GM11168 (cell line): ENCODE data around the gene INSR.
"Not testable (repeated sequence)": the region's sequence is repeated elsewhere in the genome, so short reads cannot be mapped to it uniquely, and the experiment has no call there.

Source experiments
- in situ Hi-C: fragments of 300-500 bp; cut with MboI; formaldehyde crosslinking; loops from one replicate; pipeline ENCODE4 v1.12.0; 2022; ENCODE audit warnings: low sequenced_read_pairs; ENCODE audit not compliant: unreplicated experiment

Gene INSR

DNA sequence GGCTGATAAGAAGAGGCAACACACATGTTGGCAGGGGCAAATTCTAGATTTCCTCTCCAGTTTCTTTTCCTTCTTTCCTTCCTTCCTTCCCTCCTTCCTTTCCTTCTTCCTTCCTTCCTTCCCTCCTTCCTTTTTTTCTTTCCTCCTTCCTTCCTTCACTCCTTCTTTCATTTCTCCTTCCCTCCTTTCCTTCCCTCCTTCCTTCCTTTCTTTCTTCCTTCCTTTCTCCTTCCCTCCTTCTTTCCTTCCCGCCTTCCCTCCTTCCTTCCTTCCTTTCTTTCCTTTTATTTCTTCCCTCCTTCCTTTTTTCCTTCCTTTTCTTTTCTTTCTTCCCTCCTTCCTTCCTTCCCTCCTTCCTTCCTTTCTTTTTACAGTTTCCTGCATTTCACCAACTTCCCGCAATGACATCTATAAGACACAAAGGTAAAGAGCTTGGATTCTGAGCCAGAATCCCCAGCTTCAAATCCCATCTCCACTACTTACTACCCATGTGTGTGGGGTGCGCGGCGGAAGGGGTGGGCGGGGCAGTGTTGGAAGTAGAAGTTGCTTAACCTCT is 35.3 kb downstream of the INSR start:
- in situ Hi-C loops, result no loop called here

DNA sequence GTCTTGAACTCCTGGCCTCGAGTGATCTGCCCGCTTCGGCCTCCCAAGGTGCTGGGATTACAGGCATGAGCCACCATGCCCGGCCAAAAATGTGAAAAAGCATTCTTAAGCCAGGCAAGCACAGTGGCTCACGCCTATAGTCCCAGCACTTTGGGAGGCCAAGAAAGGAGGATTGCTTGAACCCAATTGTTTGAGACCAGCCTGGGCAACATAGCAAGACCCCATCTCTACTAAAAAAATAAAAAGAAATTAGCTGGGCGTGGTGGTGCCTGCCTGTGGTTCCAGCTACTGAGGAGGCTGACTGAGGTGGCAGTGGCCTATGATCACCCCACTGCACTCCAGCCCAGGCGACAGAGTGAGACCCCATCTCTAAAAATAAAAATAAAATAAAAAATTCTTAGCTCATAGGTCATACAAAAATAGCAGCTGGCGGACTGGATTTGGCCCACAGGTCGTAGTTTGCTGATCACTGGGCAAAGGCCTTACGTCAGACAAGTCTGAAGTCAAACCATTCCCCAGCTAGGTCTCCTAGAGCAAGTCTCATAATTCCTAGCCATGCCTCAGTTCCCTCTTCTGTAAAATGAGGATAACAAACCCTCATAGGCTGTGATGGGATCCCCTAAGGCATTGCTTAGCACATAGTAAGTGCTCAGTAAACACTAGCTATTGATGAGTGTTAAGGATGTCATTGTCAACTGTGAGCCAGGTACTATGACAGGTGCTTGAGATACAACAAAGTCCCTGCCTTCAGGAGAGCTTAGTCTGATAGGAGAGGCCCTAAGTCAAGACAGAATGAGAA is 36.0 kb downstream of the INSR start:
- in situ Hi-C loops, result no loop called here

DNA sequence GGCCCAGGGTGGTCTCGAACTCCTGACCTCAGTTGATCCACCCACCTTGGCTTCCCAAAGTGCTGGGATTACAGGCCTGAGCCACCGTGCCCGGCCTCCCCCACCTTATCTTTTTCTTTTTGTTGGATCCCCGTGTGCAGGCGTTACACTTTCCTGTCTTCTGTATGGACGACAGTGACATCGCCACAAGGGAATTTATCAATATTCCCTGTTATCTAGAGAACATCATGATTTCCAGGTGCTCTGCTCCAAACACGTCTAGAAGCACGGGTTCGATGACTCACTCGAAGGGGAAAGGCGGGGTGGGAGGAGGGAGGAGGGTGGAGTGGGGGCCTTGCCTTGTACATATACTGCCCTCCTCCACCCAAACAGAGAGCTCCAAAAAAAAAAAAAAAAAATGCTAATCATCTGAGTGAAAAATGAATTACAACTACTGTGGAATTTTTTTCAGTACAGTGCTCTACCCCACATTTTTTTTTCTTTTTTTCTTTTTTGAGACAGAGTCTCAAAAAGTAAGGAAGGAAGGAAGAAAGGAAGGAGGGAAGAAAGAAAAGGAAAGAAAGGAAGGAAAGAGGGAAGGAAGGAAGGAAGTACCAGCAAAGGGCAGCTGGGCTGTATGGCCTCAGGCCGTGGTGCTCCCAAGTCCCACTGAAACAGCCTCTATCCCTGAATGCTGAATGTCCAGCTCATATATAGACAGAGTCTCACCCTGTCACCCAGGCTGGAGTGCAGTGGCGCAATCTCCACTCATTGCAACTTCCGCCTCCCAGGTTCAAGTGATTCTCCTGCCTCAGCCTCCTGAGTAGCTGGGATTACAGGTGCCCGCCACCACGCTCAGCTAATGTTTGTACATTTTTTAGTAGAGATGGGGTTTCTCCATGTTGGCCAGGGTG is 36.8 kb downstream of the INSR start:
- in situ Hi-C loops, result no loop called here

DNA sequence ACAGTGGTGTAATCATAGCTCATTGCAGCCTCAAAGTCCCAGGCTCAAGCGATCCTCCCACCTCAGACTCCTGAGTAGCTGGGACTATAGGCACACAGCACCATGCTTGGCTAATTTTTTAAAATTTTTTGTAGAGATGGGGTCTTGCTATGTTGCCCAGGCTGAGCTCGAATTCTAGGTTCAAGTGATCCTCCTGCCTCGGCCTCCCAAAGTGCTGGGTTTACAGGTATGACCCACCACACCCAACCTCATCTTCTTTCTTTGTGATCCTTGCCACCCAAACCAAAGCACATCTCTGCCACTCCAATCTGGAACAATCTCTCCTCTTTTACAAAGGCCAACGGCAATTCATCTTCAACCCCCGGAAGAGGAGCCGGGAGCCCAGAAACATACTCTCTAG is 38.6 kb downstream of the INSR start:
- in situ Hi-C loops, result no loop called here

DNA sequence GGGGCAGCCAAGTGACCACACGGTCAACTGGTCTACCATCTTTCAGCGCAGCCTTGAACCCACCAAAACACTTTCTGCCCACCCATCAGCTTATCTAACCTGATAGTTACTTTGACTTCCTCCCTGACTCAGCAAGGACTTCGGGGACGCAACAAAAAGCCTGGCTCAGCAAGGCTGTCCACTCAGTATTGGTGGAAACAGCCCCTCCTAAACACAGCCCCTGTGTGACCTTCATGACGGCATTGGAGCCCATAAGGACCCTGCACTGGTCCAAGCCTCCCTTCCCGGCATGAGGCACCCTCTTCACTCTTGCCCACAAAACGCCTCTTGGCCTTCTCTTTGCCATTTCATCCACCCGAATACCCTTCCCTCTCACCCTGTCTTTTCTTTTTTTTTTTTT is 39.1 kb downstream of the INSR start:
- in situ Hi-C loops, result no loop called here

DNA sequence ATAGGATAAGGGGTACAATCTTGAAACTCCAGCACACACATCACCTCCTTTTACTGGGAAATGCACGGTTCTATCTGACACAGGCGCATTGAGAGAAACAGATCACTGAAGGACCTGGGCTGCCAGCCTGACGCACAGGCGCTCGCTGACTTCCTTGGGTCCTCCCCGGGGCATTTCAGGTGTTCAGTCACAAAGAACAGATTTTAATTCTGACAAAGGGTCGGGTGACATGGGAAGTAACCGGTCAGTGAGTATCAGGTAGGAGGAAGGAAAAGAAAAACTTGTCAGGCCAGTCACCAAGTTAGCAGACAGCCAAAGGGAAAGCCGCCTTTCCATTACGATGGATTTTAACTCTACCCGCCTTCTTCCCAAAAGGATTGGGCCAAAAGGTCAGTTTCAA is 39.6 kb downstream of the INSR start:
- in situ Hi-C loops, result no loop called here

DNA sequence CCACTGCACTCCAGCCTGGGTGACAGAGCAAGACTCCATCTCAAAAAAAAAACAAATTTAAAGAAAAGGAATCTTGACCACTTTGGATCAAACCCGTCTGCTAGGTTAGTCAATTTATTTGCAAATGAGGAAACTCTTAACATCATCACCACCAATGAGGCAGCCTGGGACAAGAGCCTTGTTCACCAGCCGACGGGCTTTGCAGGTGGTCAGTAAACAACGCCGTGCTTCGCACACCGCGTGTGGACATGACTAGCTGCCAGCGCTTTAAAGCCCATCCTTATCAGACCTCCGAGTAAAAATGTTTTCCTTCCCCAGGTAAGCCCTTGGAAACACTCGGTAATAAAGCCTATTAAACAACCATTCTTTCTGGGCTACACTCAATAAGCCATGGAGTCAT is 41.9 kb downstream of the INSR start:
- in situ Hi-C loops, result no loop called here

DNA sequence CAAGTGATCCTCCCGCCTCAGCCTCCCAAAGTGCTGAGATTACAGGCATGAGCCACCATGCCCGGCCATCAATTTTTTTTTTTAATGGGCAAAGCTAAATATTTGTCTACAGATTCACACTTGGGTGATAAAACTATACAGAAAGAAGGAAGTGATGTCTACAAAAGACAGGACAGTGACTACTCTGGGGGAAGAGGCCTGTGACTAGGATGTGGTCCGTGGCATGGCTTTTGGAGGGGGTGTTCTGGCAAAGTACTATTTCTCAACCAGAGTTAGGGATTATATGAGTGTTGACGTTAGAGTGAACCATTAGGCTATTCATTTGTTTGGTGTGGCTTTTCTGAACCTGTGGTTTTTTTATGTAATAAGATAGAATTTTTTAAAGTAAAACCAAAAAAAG is 42.7 kb downstream of the INSR start:
- in situ Hi-C loops, result no loop called here

DNA sequence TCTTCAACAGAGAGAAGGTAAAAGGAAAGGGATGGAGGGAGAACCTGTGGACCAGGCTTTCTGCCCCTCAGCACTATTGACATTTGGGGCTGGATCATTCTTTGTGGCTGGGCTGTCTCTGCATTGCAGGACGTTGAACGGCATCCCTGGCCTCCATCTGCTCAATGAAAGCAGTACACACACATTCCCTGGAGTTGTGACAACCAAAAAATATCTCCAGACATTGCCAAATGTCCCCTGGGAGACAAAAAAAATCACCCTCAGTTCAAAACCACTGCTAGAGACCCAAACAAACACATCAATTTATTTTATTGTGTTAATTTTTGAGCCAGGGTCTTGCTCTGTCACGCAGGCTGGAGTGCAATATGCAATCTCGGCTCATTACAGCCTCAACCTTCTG is 43.3 kb downstream of the INSR start:
- in situ Hi-C loops, result no loop called here

DNA sequence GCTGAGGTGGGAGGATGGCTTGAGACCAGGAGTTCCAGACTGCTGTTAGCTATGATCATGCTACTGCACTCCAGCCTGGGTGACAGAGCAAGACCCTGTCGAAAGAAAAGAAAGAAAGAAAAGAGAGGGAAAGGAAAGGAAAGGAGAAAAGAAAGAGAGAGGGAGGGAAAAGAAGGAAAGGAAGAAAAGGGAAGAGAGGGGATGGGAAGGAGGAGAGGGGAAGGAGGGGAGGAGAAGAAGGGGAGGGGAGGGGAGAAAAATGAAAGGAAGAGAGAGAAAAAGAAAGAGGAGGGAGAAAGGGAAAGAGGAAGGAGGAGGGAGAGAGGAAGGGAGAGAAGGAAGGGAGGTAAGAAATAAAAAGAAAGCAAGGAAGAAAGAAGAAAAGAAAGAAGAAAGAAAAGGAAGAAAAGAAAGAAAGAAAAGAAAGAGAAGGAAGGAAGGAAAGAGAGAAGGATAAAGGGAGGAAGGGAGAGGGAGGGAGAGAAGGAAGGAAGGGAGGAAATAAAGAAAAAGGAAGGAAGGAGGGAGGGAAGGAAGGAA is 44.1 kb downstream of the INSR start:
- in situ Hi-C loops, result no loop called here

DNA sequence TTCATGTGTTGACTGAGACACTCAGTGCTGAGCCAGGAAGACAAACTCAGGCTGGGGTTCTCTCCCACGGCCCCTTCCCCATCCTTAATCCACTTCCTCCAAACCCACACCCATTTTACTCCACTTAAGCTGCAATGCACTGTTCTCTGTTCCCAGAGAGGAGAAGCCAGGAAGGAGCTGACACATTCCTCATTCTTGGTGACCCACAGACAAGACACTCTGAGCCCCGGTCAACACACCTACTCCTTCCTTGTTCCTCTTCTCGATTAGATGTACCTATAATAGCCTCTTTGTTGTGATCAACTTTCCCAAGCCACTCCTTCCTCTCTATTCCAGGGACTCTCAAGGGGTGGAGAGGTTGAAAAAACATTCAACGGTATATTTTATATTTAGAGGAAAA is 47.1 kb downstream of the INSR start:
- in situ Hi-C loops, result no loop called here

DNA sequence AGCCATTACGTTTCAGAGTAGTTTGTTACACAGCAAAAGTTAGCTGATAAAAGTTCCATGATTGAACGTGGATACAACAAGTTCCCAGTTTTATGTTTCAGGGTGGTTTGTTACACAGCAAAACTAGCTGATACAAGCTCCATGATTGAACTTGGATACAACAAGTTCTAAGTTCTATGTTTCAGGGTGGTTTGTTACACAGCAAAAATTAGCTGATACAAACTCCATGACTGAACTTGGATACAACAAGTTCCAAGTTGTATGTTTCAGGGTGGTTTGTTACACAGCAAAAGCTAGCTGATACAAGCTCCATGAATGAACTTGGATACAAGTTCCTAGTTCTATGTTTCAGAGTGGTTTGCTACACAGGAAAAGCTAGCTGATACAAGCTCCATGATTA is 47.6 kb downstream of the INSR start:
- in situ Hi-C loops, result no loop called here

DNA sequence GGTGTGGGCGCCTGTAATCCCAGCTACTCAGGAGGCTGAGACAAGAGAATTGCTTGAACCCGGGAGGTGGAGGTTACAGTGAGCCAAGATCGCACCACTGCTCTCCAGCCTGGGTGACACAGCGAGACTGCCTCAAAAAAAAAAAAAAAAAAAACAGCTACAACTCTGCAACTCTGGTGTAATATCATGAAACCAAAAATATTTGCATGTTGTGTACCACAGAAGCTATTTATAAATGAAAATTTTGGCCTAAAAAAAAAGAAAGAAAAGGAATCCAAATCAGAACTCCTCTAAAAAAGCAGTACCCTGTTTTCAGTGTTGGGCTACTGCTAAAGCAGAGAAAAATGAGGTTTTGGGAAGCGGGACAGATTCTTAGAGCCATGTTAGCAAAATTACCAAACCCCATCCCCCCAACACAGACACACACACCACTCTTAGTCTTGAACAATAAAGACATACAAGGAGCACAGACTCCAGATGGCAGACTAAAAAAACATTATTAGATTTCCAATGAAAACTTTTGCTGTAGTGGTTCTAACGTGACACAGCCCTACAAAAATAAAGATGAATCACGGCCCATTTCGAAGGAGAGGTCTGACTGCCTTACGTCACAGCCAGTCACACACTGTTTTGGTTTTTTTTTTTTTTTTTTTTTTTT is 51.5 kb downstream of the INSR start:
- in situ Hi-C loops, result no loop called here

DNA sequence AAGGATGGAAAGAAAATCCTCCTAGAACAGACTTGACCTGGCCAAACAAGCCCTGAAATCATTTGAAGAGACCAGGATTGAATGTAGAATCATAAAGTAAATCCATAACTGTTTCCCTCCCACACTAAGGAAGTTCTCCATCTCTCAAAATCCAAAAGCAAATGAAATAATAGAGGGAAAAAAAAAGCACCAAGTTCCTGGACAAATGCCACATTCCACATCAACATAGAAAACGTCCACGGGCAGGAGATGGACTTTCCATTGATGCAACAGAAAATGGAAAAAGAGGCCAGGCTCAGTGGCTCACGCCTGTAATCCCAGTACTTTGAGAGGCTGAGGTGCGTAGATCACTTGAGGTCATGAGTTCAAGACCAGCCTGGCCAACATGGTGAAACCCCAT is 56.2 kb downstream of the INSR start:
- in situ Hi-C loops, result no loop called here

DNA sequence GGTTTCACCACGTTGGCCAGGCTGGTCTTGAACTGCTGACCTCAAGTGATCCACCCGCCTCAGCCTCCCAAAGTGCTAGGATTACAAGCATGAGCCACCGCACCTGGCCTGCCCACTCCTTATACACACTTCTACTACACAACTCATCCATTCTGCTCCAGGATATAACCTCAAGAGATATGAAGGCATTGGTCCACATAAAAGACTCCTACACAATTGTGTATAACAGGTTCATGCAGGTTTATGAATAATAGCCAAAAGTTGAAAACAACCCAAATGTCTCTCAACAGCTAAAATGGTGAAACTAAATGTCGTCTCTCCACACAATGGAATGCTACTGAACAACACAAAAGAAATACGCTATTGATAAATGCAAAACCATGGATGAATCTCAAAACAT is 58.1 kb downstream of the INSR start:
- in situ Hi-C loops, result no loop called here

DNA sequence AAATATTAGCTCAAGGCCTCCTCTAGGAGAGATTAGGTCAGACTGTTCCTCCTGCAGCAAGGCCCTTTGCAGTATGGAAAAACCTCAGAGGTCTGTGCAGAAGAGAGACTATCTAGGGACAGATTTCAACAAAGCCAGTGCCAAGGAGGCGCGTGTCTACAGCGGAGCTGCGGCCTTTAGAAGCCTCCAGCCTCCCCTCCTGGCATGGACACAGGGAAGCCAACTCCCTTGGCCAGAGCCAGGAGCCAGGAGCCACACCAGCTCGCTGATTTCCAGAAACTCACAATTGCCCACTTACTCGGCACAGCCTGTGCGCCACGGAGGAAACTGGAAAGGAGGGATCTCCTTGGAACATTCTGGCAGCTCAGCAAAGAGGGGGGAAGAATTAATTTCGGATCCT is 63.4 kb downstream of the INSR start:
- in situ Hi-C loops, result no loop called here

DNA sequence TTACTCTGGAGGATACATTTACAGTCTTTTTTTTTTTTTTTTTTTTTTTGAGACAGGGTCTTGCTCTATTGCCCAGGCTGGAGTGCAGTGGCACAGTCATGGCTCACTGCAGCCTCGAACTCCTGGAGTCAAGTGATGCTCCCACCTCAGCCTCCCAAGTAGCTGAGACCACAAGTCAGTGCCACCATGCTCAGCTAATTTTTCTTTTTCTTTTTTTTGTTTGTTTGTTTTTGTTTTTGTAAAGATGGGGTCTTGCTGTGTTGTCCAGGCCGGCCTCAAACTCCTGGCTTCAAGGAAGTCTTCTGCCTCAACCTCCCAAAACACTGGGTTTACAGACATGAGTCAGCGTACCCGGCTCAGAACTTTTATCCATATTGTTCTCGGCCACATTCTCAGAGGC is 64.5 kb downstream of the INSR start:
- in situ Hi-C loops, result no loop called here

DNA sequence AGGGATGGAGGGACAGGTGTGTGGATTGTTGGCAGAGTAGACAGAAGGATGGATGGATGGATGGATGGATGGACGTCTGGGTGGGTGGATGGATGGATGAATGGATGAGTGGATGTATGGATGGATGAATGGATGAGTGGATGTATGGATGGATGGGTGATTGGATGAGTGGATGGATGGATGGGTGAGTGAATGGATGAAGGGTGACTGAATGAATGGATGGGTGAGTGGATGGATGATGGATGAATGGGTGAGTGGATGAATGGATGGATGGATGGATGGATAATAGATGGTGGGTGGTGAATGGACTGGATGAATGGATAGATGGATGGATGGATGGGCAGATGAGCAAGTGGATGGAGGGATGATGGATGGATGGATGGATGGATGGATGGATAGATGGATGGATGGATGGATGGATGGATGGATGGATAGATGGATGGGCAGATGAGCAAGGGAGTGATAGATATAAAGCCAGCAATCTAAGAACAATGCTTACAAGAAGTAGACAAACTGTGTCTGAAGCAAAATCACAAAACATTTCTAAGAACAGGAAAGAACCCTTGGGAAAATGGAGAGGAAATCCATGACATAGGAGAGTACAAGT is 65.2 kb downstream of the INSR start:
- in situ Hi-C loops, result no loop called here

DNA sequence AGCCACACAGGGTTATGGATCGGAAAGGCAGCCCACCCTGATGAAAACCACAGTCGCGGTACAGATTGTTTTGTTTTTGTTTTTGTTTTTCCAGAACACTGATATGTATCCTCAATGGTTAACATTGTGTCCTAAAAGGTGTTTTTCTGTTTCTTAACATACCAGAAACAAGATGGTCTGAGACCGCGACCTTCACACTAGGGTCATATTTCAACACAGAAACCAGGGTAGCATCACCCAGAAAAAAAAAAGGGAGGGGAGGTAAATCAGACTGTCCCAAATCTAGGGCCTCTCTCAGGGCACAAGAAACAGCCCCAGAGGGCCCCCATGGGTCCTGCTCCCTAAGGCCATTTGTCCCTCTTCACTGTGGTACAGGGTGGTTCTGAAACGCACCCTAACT is 66.5 kb downstream of the INSR start:
- in situ Hi-C loops, result no loop called here

DNA sequence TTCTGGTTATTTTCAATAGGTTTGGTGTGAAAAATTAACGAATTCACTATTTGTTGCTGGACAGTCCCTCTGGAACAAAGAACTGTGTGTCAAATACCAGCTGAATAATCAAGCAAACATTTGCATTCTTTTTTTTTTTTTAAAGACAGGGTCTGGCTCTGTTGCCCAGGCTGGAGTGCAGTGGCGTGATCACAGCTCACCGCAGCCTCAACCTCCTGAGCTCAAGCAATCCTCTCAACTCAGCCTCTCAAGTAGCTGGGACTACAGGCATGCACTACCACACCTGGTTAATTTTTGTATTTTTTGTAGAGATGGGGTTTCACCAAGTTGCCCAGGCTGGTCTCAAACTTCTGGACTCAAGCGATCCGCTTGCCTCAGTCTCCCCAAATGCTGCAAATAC is 67.1 kb downstream of the INSR start:
- in situ Hi-C loops, result not testable (repeated sequence)
